Lung (tissue), 12 donors: ENCODE results near the gene IFNAR1. TPM values are rescaled to one million over a fixed set of nuclear protein-coding genes. Genes with fewer than 3 reads are reported as not detected.
A peak's percentile ranks its signal among the peaks of the same experiment; 100 is the strongest.

Experiments used
- ATAC-seq: fragments of 200-7000 bp; cut with Tn5 transposase; one replicate; pipeline ENCODE4 v1.9.1; 2020; ENCODE audit warnings: moderate number of reproducible peaks; ENCODE audit not compliant: insufficient read depth, low FRiP score
- DNase-seq, 3 donors: peaks; one replicate each; pipeline ENCODE4 v3.0.0-alpha.2; 2013 to 2017
- H3K27ac ChIP-seq, 2 donors: one replicate each; pipeline ENCODE4 v1.5.1; 2013; ENCODE audit warnings: mild to moderate bottlenecking in 2 of 2, moderate library complexity in 2 of 2, control low read depth in 1 of 2, inconsistent platforms in 1 of 2, low read depth in 1 of 2, low read length in 1 of 2
- H3K27me3 ChIP-seq, 3 donors: one replicate each; pipeline ENCODE4 v1.5.1; 2013; ENCODE audit warnings: low read length in 2 of 3; ENCODE audit not compliant: control insufficient read depth in 3 of 3, insufficient read depth in 3 of 3
- H3K36me3 ChIP-seq, 4 donors: one replicate each; pipeline ENCODE4 v1.5.1; 2013; ENCODE audit warnings: low read length in 4 of 4, mild to moderate bottlenecking in 1 of 4, moderate library complexity in 1 of 4; ENCODE audit not compliant: control insufficient read depth in 4 of 4, insufficient read depth in 4 of 4
- H3K4me1 ChIP-seq, 5 donors: one replicate each; pipeline ENCODE4 v1.5.1; 2013; ENCODE audit warnings: low read length in 5 of 5, mild to moderate bottlenecking in 2 of 5, moderate library complexity in 1 of 5; ENCODE audit not compliant: control insufficient read depth in 5 of 5, insufficient read depth in 5 of 5
- H3K4me3 ChIP-seq: one replicate; pipeline ENCODE4 v1.5.1; 2013; ENCODE audit warnings: mild to moderate bottlenecking, control low read depth, moderate library complexity
- H3K9ac ChIP-seq, 2 donors: one replicate each; pipeline ENCODE4 v1.5.1; 2013; ENCODE audit warnings: low read length in 2 of 2, control low read depth in 1 of 2; ENCODE audit not compliant: insufficient read depth in 1 of 2
- H3K9me3 ChIP-seq, 4 donors: one replicate each; pipeline ENCODE4 v1.5.1; 2013; ENCODE audit warnings: low read length in 3 of 4, mild to moderate bottlenecking in 1 of 4, moderate library complexity in 1 of 4; ENCODE audit not compliant: control insufficient read depth in 4 of 4, insufficient read depth in 3 of 4
- CTCF ChIP-seq: IDR thresholded peaks from 2 replicates; pipeline ENCODE4 v1.5.1; 2012; ENCODE audit warnings: mild to moderate bottlenecking; ENCODE audit errors: control extremely low read depth, extremely low read depth
- WGBS, 2 donors: extraction: QIAGEN DNeasy Blood & Tissue Kit; methylation state at CpG; one replicate each; pipeline ENCODE4 v1.1.7; 2013; 5-methylcytosine and 5-hydroxymethylcytosine counted together
- polyA plus RNA-seq, 2 donors: library from polyadenylated mRNA; stranded (reverse); fragments of 200-250 nt; gene quantifications; one replicate each; pipeline ENCODE4 v1.2.1, GENCODE V29; 2013
- total RNA-seq, 2 donors: library from RNA; depleted of rRNA in 1 of 2; stranded (reverse); fragments of >200 nt in 1 of 2; gene quantifications; one replicate each; pipeline ENCODE4 v1.2.1, GENCODE V29; 2014 to 2021
- donor health status: control.
- donor health status: control.
- donor health status: Bipolar disorder and iron deficiency.
- donor health status: healthy.
- donor health status: DM: yes; HTN: yes; CAD: no.

Gene IFNAR1
- total and polyA plus RNA-seq, 4 donors: 14.3 to 58.7 (median 51.4) TPM

DNA sequence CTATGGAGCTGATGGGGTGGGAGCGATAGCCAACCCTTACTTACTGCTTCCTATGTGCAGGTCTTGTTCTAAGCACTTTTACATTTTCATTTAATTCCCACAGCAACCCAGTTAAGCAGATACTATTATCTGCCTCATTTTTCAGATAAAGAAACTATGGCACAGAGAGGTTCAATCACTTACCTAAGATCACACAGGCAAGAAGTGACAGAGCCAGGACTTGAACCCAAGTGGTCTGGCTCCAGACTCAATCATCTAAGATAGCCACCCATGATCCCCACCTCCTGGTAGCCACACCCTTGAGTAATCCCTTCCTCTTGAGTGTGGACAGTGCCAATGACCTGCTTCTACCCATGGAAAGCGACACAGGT, 23.2 kb upstream of the IFNAR1 start:
- Histone ChIP-seq H3K27ac (peak overlapping the region; percentile 29 to 45), H3K36me3 (no peaks in the 10 kb centered on the region), H3K27me3 (no peaks in the 10 kb centered on the region), H3K9ac (no peak overlapping the region), H3K4me1 (peaks cover 3 to 8% (median 8%) of the 10 kb centered on the region in 5 donors), H3K4me3 (no peak overlapping the region), H3K9me3 (no peaks in the 10 kb centered on the region)
- TF ChIP-seq CTCF: no peak
- DNase-seq: no peak
- WGBS, 2 donors: 66 to 75% methylated on average over 2 of the region's 2 CpGs
- no peak for ATAC-seq

- no peak overlapping the region for H3K9ac ChIP-seq
- no peaks in the 10 kb centered on the region for H3K27me3 ChIP-seq
- H3K9me3 ChIP-seq: no peaks in the 10 kb centered on the region
- WGBS, 2 donors: 70 to 83% methylated on average over 7 of the region's 7 CpGs
- peak overlapping the region; percentile 29 to 45 for H3K27ac ChIP-seq
- DNase-seq (no peak), ATAC-seq (no peak)
- H3K4me1 ChIP-seq: peaks cover 3 to 8% (median 8%) of the 10 kb centered on the region in 5 donors
- no peak overlapping the region for H3K4me3 ChIP-seq
- TF ChIP-seq CTCF: no peak
- H3K36me3 ChIP-seq: no peaks in the 10 kb centered on the region
Measured at GRCh38 chr21:33302055-33302454, 22.7 kb upstream of the IFNAR1 start.

DNA sequence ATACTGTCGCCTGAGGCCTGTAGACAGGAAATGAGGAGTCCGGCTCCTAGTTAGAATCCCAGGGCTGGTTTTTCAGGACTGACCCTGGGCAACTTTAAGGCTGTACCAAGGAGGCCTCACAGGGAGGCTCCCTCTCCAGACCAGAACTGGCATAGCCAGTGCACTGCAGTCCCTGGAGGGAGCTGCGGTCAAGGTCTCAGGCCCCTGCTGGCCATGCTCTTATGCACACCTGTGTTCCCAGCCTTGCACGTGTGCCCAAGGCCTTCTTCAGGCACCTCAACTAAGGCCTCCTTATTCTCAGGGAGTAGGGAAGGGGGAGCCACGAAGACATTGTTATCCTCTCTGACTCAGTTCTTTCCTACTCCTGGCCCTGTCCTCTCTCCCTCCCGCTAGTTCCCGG, 22.0 kb upstream of the IFNAR1 start:
- 91 to 92% methylated on average over 7 of the region's 7 CpGs for WGBS, 2 donors
- H3K27me3 ChIP-seq: no peaks in the 10 kb centered on the region
- H3K4me1 ChIP-seq: peaks cover 3 to 8% (median 8%) of the 10 kb centered on the region in 5 donors
- H3K4me3 ChIP-seq: no peak overlapping the region
- H3K9ac ChIP-seq: no peak overlapping the region
- H3K27ac ChIP-seq: no peak overlapping the region
- TF ChIP-seq CTCF: no peak
- ATAC-seq: no peak
- DNase-seq: no peak
- H3K9me3 ChIP-seq: no peaks in the 10 kb centered on the region
- no peaks in the 10 kb centered on the region for H3K36me3 ChIP-seq

GRCh38 chr21:33305344-33305671, 19.5 kb upstream of the IFNAR1 start:
- TF ChIP-seq CTCF: no peak
- no peak for DNase-seq
- Histone ChIP-seq H3K9ac (no peak overlapping the region), H3K27me3 (no peaks in the 10 kb centered on the region), H3K36me3 (no peaks in the 10 kb centered on the region), H3K4me1 (peaks cover 3 to 17% (median 8%) of the 10 kb centered on the region in 5 donors), H3K9me3 (peaks cover 0 to 1% (median 0%) of the 10 kb centered on the region in 4 donors), H3K27ac (no peak overlapping the region), H3K4me3 (no peak overlapping the region)
- WGBS, 2 donors: 95 to 97% methylated on average over 4 of the region's 4 CpGs
- no peak for ATAC-seq
